Measurements from ENCODE around the gene RNF17.

The RNF17 gene

DNA sequence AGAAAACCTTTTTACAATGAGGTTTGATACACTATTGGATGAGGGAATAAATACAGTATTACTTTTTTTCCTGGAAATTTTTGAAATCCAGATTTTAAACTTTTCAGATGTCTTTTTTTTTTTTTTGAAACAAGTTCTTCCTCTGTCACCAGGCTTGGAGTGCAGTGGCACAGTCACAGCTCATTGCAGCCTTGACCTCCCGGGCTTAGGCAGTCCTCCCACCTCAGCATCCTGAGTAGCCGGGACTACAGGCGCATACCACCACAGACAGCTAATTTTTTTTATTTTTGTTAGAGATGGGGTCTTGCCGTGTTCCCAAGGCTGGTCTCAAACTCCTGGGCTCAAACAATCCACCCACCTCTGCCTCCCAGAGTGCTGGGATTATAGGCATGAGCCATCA lies 96.8 kb downstream of the RNF17 start:
- no peak for DNase-seq

DNA sequence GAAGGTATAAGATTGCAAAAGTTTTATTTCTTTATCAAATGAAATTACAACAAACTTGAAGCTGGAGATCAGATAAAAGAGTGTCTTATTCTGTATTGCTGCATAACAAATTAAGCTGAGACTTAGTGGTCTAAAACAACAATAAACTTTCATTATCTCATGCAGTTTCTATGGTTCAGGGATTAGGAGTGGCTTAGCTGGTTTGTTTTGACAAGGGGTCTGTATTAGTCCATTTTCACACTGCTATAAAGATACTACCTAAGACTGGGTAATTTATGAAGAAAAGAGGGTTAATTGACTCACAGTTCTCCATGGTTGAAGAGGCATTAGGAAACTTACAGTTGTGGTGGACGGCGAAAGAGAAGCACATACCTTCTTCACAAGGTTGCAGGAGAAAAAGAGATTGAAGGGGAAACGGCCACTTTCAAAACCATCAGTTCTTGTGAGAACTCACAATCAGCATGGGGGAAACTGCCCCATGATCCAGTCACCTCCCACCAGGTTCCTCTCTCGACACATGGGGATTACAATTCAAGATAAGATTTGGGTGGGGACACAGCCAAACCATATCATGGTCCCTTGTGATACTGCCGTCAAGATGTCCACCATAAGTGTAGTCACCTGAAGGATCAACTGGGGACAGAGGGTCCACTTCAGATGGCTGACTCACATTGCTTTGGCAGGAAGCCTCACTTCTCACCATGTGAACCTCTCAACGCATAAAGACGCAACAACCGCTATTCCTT lies 97.8 kb downstream of the RNF17 start:
- DNase-seq: no peak

DNA sequence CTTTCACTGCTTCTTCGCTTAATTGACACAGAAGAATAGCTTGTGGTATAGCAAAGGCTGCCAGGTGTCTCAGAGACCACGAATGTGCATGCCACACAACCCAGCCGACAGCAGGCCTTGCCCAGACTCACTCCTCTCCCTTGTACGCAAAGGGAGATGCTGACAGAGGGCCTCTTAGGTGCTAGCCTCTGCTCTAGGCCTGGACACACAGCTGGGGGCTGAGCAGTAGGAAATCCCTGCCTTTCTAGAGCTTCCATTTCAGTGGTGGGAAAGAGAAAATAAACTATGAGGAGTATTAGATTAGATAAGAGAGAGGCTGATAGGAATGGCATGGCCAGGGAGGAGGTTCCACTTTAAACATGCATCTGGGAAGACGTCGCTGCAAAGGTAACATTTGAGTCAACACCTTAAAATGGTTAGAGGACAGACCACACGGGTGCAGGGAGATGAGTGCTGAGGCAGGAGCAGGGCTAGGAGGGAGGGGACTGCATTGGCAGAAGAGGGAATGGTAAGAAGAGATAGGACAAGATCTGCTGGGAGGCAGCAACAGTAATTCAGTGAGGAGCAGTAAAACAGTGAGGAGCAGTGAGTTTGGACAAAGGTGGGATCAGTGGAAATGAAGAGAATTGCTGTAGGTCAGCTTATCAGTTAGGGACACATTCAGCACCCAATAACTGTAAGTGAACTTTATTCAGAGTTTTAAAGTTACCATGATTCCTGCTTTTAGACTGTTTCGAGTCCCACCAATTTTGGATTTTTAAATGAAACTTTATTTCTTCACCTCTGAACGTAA lies 100.0 kb downstream of the RNF17 start:
- DNase-seq: no peak

DNA sequence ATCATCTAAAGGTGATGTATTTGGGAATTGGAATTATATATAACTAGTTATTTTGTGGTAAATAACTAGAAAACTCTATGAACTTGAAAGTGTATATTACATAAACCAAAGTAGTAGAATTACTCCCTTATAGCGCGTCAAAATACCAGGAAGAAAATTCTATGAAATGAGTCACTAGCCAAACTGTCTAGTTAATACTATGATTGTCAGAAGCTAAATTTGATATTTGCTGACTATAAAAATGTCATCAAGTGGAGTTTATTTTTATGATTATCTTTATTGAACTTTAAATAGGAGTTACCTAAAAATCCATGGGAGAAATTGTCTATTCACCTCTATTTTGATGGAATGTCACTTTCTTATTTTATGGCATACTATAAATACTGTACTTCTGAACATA lies 100.6 kb downstream of the RNF17 start:
- no peak for DNase-seq

DNA sequence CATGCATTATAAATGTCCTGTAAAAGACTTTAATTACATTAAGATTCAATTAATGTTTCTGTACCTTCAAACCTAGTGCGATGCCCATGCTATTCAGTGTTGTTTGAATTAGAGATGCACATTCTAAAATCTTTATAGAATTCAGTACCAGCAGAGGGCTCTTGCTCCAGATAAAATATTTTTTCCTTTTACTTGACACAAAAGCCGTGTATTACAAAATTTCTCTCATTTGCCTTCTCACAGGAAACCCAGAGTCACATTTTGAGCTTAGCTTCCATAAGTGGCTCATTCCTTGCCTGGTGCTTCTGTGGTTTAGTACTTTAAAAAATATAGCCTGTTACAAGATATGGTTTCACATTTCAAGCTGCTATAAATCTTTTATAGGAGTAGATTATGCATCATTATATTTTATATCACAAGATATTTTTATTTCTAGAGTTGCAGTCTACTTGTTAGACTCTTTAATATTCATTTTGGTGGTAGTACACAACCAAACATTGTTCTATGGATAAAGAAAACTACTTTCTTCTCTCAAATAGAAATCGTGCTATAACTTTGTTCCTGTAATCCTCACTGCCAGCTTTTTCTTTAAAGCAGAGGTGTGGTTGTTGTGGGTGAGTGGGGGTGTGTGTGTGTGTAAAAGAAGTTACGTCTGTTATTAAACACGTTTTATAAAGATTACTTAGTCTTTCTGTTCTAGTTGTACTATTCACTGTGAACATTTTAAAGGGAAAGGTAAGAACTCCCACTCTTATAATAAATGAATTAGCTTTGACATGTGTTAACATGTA lies 101.4 kb downstream of the RNF17 start:
- DNase-seq: no peak

DNA sequence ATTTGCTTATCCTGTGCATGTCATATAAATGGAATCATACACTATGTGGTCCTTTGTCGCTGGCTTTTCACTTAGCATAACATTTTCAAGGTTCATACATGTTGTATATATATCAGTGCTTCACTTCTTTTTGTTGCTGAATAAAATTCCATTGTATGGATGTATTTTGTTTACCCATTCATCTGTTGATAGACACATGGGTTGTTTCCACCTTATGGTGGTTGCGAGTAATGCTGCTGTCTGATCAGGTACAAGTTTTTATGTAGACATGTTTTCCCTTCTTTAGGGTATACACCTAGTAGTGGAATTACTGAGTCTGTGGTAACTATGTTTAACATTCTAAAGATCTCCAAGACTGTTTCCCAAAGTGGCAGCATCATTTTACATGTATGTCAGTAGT lies 102.5 kb downstream of the RNF17 start:
- no peak for DNase-seq

DNA sequence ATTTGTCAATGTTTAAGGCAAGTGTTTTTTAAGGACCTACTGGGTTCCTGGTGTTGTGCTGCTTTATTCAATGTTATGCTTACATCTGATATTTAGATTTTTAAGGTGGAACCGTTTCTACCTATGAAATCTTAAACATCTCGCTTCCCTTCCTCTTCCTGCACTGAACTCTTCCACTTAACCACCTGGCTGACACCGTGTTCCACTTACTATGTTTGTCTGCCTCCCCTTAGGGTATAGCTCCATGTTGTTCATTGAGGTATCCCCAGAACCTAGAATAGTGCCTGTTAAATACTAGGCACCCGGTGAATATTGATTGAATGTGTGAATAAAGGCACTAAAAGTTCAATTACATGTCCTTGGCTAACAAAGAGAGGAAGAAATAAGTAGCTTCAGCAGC lies 104.9 kb downstream of the RNF17 start:
- no peak for DNase-seq

DNA sequence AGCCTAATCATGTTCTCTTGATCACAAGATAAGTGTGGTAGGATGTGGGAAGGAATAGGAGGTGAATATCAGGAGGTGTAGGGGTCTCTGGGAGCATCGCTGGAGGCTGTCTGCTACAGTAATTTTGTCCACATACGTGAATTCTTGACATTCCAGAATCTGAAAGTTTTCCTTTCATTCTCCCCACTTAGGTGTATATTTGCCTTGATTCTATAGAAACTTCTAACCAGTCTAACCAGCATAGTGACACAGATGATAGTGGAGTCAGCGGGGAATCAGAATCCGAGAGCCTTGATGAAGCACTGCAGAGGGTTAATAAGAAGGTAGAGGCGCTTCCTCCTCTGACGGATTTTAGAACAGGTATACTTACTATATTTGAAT lies 106.4 kb downstream of the RNF17 start:
- DNase-seq: no peak

DNA sequence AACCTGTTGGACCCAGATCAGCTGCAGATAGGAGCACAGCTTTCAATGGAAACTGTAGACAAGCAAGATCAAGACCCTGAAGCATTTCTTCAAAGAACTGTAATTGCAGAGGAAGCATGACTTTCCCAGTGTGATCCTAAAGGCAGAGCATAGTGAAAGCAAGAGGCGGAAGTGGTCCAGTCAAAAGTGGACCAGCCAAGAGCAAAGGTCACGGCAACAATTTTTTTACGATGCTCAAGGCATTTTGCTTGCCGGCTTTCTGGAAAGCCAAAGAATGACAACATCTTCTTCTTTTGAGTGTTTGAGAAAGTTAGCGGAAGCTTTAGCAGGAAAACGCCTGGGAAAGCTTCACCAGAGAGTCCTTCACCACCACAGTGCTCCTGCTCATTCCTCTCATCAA lies 111.6 kb downstream of the RNF17 start:
- no peak for DNase-seq

DNA sequence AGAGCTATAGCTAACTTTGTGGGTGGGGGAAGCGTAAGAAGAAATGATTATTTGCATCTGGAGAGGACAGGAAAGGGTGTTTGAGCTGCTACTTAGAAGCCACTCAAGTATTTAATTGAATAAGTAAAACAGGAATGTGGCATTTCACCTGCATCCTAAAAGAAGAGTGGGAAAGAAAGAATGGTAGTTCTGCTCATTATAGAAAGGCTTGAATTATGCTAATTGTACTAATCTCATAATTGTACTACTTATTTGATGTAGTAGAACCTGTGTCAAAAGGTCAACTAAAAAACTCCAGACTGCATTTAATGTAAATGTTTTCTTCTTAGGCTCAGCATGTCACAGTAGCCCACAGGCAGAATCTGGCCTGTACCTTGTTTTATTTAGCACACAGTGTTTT lies 113.6 kb downstream of the RNF17 start:
- no peak for DNase-seq

DNA sequence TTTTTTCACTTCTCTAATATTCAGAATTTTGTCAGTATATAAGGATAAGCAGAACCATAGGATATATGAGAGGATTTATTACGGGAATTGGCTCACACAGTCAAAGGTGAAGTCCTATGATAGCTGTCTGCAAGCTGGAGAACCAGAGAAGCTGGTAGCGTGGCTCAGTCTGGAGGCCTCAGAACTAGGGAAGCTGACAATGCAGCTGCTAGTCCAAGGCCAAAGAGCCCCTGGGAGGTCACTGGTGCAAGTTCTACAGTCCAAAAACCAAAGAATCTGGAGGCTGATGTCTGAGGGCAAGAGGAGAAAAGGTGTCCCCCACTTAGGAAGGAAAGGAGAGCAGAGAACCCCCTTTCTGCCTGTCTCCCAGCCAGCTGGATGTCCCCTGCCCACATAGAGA lies 114.4 kb downstream of the RNF17 start:
- no peak for DNase-seq

DNA sequence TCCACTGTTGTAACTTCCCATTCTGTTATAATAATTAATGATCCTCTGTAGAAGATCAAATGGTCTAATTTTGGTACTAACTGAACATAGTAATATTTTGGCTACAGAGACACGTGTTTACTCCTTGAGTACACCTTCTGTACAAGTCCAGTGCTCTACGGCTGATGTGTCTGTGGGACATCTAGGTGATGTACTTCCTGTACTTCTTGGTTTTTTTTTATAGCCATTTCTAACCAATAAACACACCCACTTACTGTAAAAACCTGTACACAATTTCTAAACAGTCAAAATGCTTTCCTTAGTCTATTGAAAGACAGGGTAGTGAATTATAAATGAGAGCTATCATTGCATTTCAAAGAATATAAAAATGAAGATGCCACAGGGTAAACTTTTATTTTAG lies 118.7 kb downstream of the RNF17 start:
- no peak for DNase-seq

DNA sequence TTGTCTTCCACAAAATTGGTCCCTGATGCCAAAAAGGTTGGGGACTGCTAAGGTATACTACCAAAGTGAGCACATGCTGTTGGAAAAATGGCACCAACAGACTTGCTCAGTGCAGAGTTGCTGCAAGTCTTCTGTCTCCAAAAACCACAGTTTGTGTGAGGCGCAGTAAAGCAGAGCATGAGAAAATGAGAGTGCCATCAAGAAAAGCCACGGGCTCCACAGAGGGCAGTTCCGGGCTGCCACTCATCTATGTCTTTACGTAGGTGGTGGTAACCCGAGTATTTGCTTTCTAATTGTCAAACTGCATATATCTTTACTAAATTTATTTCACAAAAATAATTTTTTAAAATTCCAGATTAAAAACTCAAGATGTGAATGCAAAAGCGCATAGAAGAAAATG lies 123.8 kb downstream of the RNF17 start:
- DNase-seq: no peak

DNA sequence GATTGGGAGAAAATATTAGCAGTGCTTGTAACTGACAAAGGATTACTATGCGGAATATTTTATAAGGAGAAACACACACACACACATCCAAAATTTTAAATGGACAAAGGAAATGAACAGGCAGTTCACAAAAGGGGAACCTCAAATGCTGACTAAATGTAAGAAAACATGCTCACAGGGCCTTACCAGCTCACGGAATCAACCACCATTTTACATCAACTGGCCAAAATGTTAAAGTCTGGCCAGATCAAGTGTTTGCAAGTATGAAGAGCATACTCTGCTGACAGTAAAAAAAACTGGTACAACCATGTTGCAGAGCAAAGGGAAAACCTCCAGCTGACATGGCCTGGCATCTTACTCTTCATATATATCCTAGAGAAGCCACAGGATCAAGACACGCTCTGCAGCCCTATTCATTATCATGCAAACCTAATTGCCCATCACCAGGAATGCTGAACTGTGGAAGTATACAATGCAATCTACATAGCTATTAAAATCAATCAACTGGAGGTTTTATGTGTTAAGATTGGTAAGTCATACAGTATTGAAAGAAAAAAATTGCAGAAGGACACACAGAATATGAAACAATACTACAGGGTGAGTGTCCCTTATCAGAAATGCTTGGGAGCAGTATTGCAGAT lies 124.4 kb downstream of the RNF17 start:
- DNase-seq: no peak

DNA sequence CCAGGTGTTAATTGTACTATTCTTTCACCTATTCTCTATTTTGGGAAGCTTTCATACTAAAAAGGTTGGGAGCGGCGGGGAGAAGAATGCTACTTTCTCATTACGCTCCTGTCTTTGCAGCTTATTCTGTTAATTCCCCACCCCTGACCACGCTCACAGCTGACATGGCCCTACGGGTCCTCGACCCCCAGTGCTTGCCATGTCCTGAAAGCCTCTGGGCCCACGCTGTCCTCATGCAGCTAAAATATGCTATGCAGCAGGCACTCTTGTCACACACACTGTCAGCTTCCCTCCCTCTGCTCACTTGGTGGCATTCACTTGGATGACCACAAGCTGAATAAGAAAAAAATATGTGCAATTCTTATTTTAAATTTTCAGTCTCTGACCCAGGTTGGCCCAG lies 126.3 kb downstream of the RNF17 start:
- DNase-seq: no peak

DNA sequence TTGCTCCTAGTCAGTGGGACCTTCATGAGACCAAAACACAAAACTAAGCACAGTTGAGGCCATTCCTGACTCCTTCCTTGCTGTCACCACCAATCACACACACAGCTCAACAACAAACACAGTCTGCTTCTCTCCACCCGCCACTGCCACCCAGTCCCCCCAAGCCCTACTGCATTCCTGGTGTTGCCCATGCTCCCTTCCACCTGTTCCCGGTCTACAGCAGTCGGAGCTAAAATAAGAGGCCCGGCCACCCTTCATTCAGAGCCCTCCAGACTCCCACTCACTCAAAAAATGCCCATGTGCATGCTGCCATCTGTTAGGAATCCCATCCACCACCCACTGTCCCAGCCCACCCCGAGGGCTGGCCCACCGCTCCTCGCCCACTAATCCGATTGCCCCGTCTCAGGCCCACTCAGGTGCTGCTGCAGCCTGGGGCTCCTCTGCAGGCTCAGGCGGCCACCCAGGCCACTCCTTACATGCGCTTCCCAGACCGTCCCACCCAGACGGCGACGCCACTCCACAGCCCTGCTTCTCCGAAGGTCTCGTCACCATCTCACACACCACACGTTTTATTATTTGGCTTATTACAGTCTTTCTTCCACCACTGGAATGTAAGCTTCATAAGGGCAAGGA lies 127.6 kb downstream of the RNF17 start:
- no peak for DNase-seq

DNA sequence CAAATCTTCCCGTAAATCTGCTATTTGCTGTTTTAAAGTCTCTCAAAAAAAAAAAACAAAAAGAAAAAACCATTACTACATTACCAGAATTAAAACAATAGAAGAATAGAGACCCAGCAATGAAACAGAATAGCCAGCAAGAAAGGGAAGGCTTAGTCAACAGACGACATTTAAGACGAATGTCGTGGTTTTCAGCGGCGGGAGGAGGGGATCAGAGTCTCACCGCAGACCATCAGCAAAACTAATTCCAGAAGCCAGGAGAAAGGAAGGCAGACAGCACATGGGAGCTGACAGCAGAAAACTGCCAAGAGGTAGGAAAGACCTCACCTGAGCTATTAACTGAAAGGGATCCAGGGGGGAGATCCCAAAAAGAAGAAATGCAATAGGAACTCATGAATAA lies 128.9 kb downstream of the RNF17 start:
- no peak for DNase-seq

DNA sequence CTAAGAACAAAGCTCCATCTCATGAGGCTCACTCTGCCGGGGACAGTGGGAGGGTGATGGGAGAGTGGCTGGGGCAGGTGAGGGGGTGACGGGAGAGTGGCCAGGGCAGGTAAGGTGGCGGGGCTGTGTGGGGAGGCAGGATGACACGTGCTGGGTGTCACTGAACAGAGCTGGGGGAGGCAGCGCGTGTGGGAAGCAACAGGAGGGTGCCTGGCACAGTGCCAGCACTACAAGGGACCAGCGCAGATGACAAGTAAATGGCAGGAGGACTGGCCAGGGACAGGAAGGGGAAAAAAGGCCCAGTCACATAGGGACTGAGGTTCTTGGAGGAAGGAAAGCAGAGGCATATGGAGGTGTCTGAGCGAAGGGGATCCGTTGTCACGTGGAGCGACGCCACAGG lies 129.9 kb downstream of the RNF17 start:
- no peak for DNase-seq

DNA sequence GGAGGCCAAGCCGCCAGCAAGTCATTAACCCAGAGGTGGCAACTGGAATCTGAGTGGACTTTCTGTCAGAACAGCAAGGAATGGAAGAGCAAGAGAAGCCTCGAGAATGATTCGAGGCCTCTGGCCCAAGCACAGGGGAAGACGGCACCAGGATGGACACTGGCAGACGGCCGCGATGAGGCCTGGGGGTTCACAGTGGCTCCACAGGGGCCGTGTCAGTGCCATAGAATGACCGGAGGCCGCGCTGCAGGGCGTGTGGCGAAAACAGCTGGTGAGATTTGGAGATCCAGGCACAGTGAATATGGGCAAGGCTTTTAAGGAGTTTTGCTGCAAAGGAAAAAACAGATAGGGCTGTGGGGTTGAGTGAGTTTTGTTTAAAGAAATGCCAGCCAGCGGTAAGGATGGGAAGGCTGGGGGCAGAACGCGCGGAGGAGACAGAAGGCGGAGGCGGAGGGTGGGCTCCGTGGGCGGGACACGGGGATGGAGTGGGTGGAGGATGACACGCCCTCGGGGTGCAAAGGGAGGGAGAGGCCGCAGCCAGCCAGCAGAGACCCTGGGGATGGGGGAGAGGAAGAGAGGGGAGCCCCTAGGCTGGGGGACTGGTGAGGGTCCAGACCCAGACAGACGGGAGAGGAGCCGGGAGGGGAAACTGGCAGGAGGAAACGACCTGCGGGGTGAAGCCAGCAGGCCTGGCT lies 130.5 kb downstream of the RNF17 start:
- DNase-seq: no peak

DNA sequence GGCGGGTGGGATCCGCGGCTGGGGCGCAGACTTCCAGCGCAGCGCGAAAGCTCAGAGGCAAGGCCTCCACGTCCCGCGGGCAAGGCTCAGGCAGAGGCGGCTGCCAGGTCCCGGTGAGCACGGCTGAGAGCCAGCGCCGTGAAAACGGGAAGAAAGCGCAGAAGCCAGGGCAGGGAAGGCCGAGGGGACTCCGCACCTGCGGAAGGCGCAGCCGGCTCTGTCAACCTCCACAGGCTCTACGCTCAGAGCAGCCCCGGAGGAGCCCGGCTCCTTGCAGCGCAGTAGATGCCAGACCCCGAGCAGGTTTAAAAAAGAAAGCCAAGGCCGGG lies 131.0 kb downstream of the RNF17 start:
- no peak for DNase-seq

DNA sequence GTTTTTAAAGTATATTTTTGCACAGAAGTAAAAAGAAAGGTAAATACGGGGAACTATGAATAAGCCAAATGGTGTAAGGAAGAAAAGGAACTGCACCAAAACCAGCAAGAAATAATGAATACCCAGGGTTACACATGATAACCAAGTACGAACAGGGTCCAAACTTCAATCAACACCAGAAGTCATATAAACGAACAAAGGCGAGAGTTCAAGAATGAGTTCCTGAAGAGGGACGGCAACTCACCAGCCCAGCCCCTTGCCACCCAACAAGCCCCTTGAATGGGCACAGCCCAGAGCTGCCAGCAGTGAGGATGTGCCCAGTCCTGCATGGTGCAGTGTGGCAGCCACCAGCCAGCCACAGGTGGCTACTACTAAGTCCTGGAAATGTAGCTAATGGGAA lies 132.1 kb downstream of the RNF17 start:
- no peak for DNase-seq

DNA sequence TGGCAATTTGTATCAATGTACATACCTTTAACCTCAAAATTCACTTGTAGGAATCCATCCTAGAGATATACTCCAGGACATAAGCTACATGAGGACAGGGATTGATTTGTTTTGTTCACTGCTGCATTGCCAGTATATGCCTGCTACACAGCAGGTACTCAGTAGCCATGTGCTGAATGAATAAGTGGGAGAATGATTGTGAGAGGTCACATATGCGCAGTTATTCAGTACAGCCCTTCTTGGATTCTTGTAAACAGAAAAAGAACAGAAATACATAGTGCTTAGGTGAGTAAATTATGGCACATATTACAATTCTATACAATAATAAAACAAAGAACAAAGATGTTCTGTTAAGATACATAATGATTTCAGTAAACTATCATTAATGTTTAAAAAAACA lies 133.3 kb downstream of the RNF17 start:
- DNase-seq: no peak

Measured in CD4-positive, alpha-beta T cell treated with Interferon alpha-2 for 1 hour (primary cell).